Thymus (tissue), 11 donors: ENCODE measurements around the gene FIBP. TPM values are rescaled to one million over a fixed set of nuclear protein-coding genes. Genes with fewer than 3 reads are reported as not detected.

Source experiments
- DNase-seq, 9 donors: peaks; one replicate each; pipeline ENCODE4 v3.0.0-alpha.2; 2013; ENCODE audit warnings: low spot score in 9 of 9, low read depth in 6 of 9, missing footprints in 1 of 9
- H3K27ac ChIP-seq, 2 donors: one replicate each; pipeline ENCODE4 v1.5.1; 2013; ENCODE audit warnings: control low read depth in 1 of 2, low read depth in 1 of 2, low read length in 1 of 2, mild to moderate bottlenecking in 1 of 2, moderate library complexity in 1 of 2
- H3K27me3 ChIP-seq, 2 donors: one replicate each; pipeline ENCODE4 v1.5.1; 2013; ENCODE audit warnings: low read length in 1 of 2; ENCODE audit not compliant: control insufficient read depth in 2 of 2, insufficient read depth in 1 of 2
- H3K36me3 ChIP-seq, 2 donors: one replicate each; pipeline ENCODE4 v1.5.1; 2013; ENCODE audit warnings: low read length in 1 of 2, mild to moderate bottlenecking in 1 of 2, moderate library complexity in 1 of 2; ENCODE audit not compliant: control insufficient read depth in 2 of 2, insufficient read depth in 2 of 2
- H3K4me1 ChIP-seq, 2 donors: one replicate each; pipeline ENCODE4 v1.5.1; 2013; ENCODE audit warnings: low read length in 2 of 2; ENCODE audit not compliant: control insufficient read depth in 2 of 2, insufficient read depth in 2 of 2
- H3K4me3 ChIP-seq, 2 donors: one replicate each; pipeline ENCODE4 v1.5.1; 2013; ENCODE audit warnings: low read length in 2 of 2, control low read depth in 1 of 2, mild to moderate bottlenecking in 1 of 2
- H3K9me3 ChIP-seq, 2 donors: one replicate each; pipeline ENCODE4 v1.5.1; 2013; ENCODE audit warnings: low read length in 1 of 2, mild to moderate bottlenecking in 1 of 2; ENCODE audit not compliant: control insufficient read depth in 2 of 2, insufficient read depth in 1 of 2
- WGBS: extraction: QIAGEN DNeasy Blood & Tissue Kit; methylation state at CpG from one replicate; pipeline ENCODE4 v1.1.7; 2013; 5-methylcytosine and 5-hydroxymethylcytosine counted together
- polyA plus RNA-seq: library from polyadenylated mRNA; stranded (reverse); fragments of 200-250 nt; gene quantifications from one replicate; pipeline ENCODE4 v1.2.3, GENCODE V29; 2013
- total RNA-seq: library from RNA; stranded (reverse); fragments of 120-200 nt; gene quantifications from one replicate; pipeline ENCODE4 v1.2.4, GENCODE V29; 2013
- donor health status: healthy.

FIBP gene
- total and polyA plus RNA-seq, 2 donors = 70.9 to 71.0 TPM

- no peaks in the 10 kb centered on the region for H3K9me3 ChIP-seq
- H3K27me3 ChIP-seq = peaks cover 11 to 42% of the 10 kb centered on the region in 2 donors
- WGBS = 66% methylated on average over 24 of the region's 24 CpGs
- DNase-seq = no peak
- H3K4me1 ChIP-seq = peaks cover 10 to 20% of the 10 kb centered on the region in 2 donors
- no peak overlapping the region for H3K27ac ChIP-seq
- no peak overlapping the region for H3K4me3 ChIP-seq
- peaks cover 14 to 24% of the 10 kb centered on the region in 2 donors for H3K36me3 ChIP-seq
These were observed 17.3 kb downstream of the FIBP start for GRCh38 chr11:65870706-65871681.

GRCh38 chr11:65870307-65870658 lies 18.0 kb downstream of the FIBP start:
- no peaks in the 10 kb centered on the region for H3K9me3 ChIP-seq
- peaks cover 10 to 20% of the 10 kb centered on the region in 2 donors for H3K4me1 ChIP-seq
- no peak overlapping the region for H3K4me3 ChIP-seq
- 63% methylated on average over 11 of the region's 11 CpGs for WGBS
- H3K27me3 ChIP-seq = peaks cover 11 to 42% of the 10 kb centered on the region in 2 donors
- DNase-seq = no peak
- H3K27ac ChIP-seq = no peak overlapping the region
- peaks cover 22 to 32% of the 10 kb centered on the region in 2 donors for H3K36me3 ChIP-seq

- WGBS = 95% methylated on average over 24 of the region's 24 CpGs
- H3K27ac ChIP-seq = no peak overlapping the region
- no peak for DNase-seq
These were observed 18.5 kb downstream of the FIBP start for GRCh38 chr11:65869643-65870306.

GRCh38 chr11:65868907-65869306 lies 19.4 kb downstream of the FIBP start:
- DNase-seq = no peak
- no peaks in the 10 kb centered on the region for H3K9me3 ChIP-seq
- H3K27me3 ChIP-seq = peaks cover 11 to 42% of the 10 kb centered on the region in 2 donors
- H3K4me3 ChIP-seq = no peak overlapping the region
- peaks cover 35 to 45% of the 10 kb centered on the region in 2 donors for H3K36me3 ChIP-seq
- 98% methylated on average over 3 of the region's 3 CpGs for WGBS
- H3K27ac ChIP-seq = no peak overlapping the region
- peaks cover 10 to 19% of the 10 kb centered on the region in 2 donors for H3K4me1 ChIP-seq

More at GRCh38 chr11:65869643-65870306, 18.5 kb downstream of the FIBP start:
- no peak overlapping the region for H3K4me3 ChIP-seq
- peaks cover 11 to 42% of the 10 kb centered on the region in 2 donors for H3K27me3 ChIP-seq
- H3K4me1 ChIP-seq = peaks cover 10 to 20% of the 10 kb centered on the region in 2 donors
- H3K36me3 ChIP-seq = peaks cover 27 to 37% of the 10 kb centered on the region in 2 donors
- H3K9me3 ChIP-seq = no peaks in the 10 kb centered on the region

- Histone ChIP-seq H3K4me1 (peaks cover 7 to 13% of the 10 kb centered on the region in 2 donors), H3K36me3 (peaks cover 43 to 53% of the 10 kb centered on the region in 2 donors), H3K27me3 (peaks cover 10 to 37% of the 10 kb centered on the region in 2 donors), H3K9me3 (no peaks in the 10 kb centered on the region), H3K27ac (no peak overlapping the region), H3K4me3 (no peak overlapping the region)
- peak in 1 of 9 donors; percentile 49 for DNase-seq
- 97% methylated on average over 19 of the region's 19 CpGs for WGBS
These were observed 20.1 kb downstream of the FIBP start for GRCh38 chr11:65868076-65868667.

- Histone ChIP-seq H3K27me3 (peaks cover 4 to 31% of the 10 kb centered on the region in 2 donors), H3K9me3 (no peaks in the 10 kb centered on the region), H3K4me3 (no peak overlapping the region), H3K4me1 (peaks cover 0 to 8% of the 10 kb centered on the region in 2 donors), H3K36me3 (peaks cover 50 to 60% of the 10 kb centered on the region in 2 donors), H3K27ac (peak overlapping the region in 1 of 2 donors; percentile 37)
- WGBS = 76% methylated on average over 29 of the region's 29 CpGs
- peak in 1 of 9 donors; percentile 50 for DNase-seq
These were observed 20.8 kb downstream of the FIBP start for GRCh38 chr11:65867284-65868071.

GRCh38 chr11:65866509-65867283 lies 21.6 kb downstream of the FIBP start:
- no peak for DNase-seq
- WGBS = 97% methylated on average over 21 of the region's 21 CpGs
- H3K27me3 ChIP-seq = peaks cover 0 to 23% of the 10 kb centered on the region in 2 donors
- no peaks in the 10 kb centered on the region for H3K9me3 ChIP-seq
- H3K4me1 ChIP-seq = peaks cover 2 to 12% of the 10 kb centered on the region in 2 donors
- peaks cover 57 to 67% of the 10 kb centered on the region in 2 donors for H3K36me3 ChIP-seq
- H3K27ac ChIP-seq = no peak overlapping the region
- no peak overlapping the region for H3K4me3 ChIP-seq
